WTC11 (cell line): Measurements from ENCODE around the gene GFPT1.

Experiments
- USF1 ChIP-seq: sonication (generic); formaldehyde crosslinking; IDR thresholded peaks from 2 replicates; pipeline ENCODE4 v1.8.0; 2022; ENCODE audit warnings: mild to moderate bottlenecking, missing genetic modification reagents
- ZNF219 ChIP-seq: sonication (generic); formaldehyde crosslinking; IDR thresholded peaks from 2 replicates; pipeline ENCODE4 v1.8.0; 2023; ENCODE audit warnings: missing genetic modification reagents, mild to moderate bottlenecking, borderline replicate concordance
- TF ChIP-seq, protein P1 (sequence below): sonication (generic); formaldehyde crosslinking; IDR thresholded peaks from 2 replicates; pipeline ENCODE4 v1.8.0; 2022; ENCODE audit warnings: mild to moderate bottlenecking, missing genetic modification reagents

DNA sequence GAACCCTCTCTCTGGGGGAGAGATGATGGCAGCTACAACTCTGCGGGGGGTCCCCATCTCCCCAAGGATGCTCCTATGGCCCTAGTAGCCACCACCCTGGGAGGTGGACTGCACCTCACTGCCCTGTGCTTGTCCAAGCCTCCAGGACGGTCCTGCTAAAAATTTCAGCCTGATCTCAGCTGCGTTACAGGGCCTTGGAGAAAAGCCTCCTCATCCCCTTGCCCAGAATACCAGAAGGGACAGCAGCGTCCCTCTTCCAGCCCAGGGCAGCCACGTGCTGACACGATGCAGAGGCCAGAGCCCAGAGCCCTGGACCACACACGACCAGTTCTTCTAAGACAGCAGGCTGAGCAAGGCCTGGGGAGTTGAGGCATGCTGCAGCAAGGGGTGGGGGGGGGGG lies 81.9 kb downstream of the GFPT1 start:
- TF ChIP-seq USF1 (CRISPR knock-in tag) (no peak), ZNF219 (CRISPR knock-in tag) (no peak)
- TF ChIP-seq, protein P1, sequence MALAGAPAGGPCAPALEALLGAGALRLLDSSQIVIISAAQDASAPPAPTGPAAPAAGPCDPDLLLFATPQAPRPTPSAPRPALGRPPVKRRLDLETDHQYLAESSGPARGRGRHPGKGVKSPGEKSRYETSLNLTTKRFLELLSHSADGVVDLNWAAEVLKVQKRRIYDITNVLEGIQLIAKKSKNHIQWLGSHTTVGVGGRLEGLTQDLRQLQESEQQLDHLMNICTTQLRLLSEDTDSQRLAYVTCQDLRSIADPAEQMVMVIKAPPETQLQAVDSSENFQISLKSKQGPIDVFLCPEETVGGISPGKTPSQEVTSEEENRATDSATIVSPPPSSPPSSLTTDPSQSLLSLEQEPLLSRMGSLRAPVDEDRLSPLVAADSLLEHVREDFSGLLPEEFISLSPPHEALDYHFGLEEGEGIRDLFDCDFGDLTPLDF (CRISPR knock-in tag), result no peak
